Right renal cortex interstitium (tissue), 3 donors: ENCODE results near the gene EMILIN2. TPM values are rescaled to one million over a fixed set of nuclear protein-coding genes. Genes with fewer than 3 reads are reported as not detected.

ENCODE experiments used
- DNase-seq, 3 donors: peaks; one replicate each; pipeline ENCODE4 v3.0.0-alpha.2; 2013; ENCODE audit warnings: low read depth in 3 of 3, low spot score in 2 of 3
- polyA plus RNA-seq, 3 donors: library from polyadenylated mRNA; unstranded; fragments of 120-200 nt; gene quantifications; one replicate each; pipeline ENCODE4 v1.2.1, GENCODE V29; 2013; ENCODE audit not compliant: insufficient read length in 3 of 3

Gene EMILIN2
- polyA plus RNA-seq, 3 donors: 9.8 to 12.5 (median 11.9) TPM

DNA sequence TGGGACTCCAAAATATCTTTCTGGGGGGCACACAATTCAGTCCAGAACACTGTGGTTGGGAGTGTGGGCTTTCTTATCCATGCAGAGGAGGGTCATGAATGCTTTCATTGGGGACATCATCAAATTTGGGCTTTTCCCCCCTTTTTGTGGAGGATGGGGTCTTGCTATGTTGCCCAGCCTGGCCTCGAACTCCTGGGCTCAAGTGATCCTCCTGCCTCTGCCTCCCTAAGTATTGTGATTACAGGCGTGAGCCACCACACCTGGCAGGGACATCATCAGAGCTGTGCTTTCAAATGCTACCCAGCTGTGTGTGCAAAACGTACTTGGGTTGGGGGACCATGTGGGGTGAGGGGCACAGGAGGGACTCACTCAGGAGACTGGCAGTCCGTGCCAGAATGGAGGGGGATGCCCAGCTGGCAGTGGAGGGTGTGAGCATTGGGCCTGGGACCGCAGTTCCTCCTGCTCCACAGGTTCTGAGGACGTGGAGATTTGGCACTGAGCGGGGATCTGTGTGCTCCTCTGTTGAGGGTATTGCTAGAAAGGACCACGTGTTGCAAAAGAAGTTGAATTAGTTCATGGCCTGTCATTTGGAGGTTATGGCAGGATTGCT lies 24.4 kb downstream of the EMILIN2 start:
- no peak for DNase-seq

DNA sequence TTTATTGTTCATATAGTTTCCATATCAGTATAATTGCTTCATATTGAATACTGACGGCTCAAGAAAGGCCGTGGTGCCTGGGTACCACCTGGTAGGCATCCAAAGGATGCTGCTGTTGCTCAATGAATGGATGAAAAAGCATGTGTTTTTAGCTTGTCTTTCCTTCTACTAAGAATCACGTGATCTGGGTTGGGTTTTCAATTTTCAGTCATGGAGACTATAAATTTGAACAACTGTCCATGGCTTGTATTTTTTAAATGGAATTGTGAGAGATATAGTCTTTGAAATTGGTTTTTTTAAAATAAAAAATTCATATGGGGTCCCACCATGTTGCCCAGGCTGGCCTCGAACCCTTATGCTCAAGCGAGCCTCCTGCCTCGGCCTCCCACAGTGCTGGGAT lies 25.3 kb downstream of the EMILIN2 start:
- no peak for DNase-seq

DNA sequence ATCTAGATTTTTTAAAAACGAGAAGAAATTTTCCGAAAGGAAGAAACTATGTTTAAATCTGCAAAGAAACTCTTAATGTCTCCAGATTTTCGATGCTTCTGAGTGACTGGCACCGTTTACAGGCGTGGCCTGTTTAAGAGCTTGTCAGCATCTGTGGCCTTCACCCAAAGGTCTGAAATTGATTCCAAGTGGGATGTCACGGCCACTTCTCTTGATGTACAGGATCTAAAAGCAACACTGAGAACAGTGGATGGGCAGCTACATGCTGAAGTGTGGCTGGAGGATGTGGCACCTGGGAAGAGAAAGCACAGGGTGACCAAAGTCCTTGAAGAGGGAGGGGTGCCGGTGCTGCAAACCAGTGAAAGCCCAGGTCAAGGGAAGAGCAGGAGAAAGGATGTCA lies 28.0 kb downstream of the EMILIN2 start:
- no peak for DNase-seq

DNA sequence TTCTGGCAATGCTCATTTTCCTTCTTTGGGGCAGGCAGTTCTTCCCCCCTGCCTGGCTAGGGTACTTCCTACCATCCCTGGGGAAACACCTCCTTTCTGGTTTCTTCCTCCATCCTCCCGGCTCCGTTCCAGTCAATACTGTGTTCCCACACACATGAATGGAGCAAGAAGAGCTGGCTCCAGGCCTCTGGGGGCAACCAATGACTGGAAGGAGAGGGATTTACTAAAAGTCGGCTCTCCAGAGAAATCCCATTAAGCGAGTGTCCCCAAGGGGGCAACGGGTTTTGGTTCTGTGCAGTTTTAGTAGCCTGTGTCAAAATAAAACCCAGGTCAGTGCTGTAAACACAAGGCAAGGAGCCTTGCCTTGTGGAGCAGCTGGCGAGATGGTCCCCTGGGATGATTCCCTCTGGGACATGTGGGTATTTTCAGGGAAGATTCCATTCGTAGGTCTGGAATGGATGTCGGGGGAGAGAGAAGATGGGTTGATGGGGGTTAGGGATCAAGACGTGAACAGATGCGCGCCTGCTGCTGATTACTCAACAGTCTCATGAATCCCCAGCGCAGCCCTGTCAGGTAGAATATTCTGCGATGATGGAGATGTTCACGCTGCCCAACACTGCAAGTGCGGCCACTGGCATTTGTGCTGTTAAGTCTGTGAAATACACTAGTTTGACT lies 32.0 kb downstream of the EMILIN2 start:
- DNase-seq: no peak

DNA sequence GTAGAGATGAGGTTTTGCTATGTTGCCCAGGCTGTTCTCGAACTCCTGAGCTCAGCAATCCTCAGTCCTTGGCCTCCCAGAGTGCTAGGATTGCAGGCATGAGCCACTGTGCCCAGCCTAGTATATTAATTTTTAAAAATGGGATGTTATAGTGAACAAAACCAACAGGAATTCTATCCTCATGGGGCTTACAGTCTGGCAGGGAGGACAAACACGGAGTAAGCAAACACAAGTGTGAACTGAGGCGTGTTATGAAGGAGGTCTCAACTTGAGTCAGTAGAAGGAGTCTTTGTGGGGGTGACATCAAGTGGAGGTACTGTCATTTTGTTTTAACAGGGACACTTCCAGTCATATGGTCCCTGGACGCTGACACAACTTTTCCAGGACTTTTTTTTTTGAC lies 33.1 kb downstream of the EMILIN2 start:
- DNase-seq: no peak

DNA sequence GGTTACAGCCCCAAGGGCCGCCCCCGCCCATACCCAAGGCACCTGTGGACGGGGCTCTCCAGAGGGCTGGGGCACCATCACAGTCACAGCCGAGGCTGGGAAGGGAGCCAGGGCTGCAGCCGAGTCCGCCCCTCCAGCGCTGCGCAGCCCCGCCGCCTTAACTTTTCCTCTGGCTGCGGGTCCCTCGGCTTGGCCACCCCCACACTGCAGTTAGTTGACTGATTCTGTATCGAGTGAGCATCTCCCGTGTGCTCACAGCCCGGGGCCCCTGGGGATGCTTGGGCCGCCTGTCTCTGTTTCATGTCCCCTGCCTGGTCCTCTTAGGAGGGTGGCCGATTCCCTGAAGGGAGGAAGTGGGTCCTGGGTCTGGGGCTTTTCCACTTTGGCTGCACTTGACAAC lies 33.7 kb downstream of the EMILIN2 start:
- DNase-seq: no peak

DNA sequence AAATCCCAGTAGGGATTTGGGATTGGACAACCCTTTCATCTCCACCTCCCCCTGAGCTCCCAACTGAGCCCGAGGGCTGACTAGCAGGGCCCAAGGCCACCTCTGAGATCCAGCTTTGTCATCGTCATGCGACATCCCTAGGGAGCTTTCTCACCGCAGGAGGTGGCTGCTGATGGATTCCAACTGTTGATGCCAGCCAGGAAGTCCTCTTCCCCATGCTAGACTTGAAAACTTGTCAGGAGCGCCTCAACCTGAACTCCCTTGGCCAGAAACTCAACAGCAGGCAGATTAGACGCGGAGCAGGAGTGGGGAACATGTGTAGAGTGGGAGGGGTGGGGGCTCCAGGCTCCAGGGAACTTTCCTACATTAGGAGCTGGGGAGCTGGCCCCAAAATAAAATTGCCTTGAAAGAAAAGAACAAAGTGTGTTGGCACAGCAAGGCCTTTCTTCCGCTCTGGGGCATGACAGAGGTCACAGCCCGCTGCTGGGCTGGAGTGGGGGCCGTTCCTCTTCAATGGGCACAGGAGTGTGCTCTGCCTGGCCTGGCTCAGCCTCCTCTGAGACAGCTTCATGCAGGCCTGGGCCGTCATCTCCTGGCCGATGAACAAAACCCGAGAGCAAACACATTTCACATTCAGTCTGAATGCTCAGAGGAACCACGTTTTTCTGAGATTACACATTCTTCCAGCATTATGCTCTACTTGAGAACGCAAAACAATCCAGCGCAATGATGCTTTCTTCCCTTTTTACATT lies 34.5 kb downstream of the EMILIN2 start:
- no peak for DNase-seq

DNA sequence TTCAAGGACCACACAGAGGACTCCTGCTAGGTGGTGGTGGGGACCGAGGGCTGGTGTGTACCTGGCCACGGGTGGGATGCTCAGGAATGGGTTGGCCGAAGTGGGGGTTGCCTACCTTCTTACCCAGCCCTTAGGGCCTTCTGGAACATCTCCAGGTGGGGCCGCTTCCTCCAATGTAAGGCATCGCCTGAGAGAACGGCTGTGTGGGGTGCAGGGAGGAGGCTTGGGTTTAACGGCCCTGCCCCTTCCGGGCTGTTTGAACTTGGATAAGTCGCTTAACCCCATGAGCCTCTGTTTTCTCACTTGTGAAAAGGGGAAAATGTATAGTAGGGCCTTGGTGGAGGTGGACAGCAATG lies 35.0 kb downstream of the EMILIN2 start:
- DNase-seq: no peak

DNA sequence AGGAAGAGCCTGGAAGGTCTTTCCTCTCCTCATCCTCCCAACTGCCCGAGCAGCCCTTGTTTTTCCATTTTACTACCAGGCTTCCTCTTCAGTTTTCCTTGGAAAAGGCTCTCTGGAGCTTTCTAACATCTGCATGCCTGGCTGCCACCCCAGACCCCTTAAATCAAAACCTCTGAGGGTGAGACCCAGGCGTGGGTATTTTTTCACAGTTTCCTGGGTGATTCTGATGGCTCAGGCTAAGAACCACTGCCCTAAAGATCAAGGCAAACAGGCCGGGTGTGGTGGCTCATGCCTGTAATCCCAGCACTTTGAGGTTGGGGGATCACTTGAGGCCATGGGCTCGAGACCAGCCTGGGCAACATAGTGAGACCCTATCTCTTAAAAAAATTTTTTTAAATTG lies 35.4 kb downstream of the EMILIN2 start:
- no peak for DNase-seq

DNA sequence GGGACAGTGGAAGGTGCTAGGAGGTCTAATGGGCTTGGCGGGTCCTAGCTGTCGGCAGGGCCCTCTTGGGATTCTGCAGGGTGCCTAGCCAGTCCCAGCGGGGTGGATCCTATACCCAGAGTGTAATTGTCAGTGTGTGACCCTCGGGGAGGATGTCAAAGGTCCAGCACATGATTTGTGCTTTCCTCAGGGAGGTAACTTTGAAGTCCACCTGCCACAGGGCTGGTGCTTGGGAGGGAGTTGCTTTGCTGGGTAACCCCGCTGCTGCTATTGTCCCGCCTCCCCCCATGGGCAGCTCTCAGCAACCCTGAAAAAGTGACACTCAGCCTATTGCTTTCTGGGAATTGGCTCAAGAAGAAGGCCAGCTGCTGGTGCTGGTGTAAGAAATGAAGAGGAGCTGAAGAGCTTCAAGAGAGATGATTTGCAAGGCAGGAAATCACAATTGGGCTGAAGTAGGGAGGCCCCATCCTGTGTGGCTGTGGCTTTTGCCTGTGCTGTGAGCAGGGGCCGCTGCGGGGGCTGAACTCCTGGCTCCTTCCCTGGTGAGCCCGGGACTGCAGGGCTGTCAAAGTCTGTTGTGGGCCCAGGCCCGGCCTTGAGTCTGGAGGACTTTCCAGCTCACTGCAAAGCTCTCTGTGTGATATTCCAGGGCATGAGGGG lies 36.4 kb downstream of the EMILIN2 start:
- no peak for DNase-seq

DNA sequence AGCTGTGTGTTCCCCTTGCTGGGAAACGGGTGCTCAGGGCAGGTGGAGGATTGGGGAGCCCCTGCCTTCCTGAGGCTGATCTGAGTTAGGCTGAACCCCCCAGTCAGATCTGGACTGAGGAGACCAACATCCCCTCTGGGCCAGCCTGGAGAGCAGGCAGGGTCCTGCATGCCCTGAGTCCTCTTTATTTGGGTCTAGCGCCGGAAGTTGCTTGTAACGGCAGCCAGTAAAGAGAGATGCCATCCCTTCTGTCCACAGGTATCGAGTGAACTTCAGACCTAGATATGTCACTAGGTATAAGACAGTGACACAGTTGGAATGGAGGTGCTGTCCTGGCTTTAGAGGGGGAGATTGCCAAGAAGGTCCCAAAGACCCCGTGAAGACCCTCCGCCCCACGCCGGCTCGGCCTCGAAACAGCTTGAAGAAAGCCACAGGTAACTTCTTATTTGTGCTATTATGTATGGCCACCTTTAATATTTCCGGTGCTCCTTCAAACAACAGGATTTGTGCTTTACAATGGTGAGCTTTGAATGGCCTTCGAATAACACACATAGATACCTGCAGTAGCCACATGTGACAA lies 38.0 kb downstream of the EMILIN2 start:
- DNase-seq: no peak

DNA sequence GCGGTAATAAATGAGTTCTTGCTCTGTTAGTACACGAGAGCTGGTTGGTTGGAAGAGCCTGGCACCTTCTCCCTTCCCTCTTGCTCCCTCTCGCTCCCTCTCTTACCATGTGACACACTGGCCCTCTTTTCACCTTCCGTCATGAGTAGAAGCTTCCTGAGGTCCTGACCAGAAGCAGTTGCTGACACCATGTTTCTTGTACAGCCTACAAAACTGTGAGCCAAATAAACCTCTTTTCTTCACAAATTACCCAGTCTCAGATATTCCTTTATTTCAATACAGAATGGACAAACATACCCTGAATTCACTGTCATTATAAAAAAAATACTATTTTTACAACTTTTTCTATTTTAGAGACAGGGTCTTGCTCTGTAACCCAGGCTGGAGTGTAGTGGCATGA lies 40.7 kb downstream of the EMILIN2 start:
- no peak for DNase-seq

DNA sequence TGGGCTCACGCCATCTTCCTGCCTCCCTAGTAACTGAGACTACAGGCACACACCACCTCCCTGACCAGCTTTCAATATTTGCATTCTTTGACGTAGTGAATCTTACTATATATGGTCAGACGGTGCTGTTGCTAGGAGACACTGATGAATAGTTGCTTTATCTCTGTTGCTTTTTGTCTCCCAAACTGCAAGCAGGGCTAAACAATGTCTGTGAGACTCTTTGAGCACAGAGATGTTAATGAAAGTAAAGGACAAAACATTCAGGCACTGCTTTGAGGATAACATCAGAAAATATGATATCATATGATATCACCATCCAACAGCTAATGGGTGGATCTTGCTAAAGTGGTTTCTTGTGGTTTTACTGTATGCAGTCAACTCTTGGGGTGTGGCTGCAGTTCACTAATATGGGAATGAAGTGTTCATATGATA lies 43.0 kb downstream of the EMILIN2 start:
- DNase-seq: no peak

DNA sequence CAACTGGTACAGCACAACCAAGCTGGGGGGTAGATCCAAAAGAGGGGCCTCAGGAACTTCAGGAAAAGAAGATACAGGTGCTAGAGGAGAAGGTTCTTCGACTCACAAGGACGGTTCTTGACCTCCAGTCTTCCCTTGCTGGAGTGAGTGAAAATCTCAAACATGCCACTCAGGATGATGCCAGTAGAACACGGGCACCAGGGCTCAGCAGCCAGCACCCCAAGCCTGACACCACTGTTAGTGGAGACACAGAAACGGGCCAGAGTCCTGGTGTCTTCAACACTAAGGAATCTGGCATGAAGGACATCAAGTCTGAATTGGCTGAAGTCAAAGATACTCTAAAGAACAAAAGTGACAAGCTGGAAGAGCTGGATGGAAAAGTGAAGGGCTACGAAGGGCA lies 43.8 kb downstream of the EMILIN2 start:
- no peak for DNase-seq

DNA sequence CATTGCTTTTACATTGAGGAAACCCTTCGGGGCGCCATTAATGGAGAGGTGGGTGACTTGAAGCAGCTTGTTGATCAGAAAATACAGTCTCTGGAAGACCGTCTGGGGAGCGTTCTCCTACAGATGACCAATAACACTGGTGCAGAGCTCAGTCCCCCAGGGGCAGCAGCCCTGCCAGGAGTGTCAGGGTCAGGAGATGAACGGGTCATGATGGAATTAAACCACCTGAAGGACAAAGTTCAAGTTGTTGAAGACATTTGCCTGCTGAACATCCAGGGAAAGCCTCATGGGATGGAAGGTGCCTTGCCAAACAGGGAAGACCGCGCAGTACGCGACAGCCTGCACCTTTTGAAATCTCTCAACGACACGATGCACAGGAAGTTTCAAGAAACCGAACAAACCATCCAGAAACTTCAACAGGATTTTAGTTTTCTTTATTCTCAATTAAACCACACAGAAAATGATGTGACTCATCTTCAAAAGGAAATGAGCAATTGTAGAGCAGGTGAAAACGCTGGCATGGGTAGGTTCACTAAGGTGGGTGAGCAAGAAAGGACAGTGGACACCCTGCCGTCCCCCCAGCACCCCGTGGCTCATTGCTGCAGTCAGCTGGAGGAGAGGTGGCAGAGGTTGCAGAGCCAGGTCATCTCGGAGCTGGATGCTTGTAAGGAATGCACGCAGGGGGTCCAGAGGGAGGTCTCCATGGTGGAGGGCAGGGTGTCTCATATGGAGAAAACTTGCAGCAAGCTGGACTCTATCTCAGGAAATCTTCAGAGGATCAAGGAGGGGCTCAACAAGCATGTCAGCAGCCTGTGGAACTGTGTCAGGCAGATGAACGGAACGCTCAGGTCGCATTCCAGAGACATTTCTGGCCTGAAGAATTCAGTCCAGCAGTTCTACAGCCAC lies 45.0 kb downstream of the EMILIN2 start:
- DNase-seq: no peak

DNA sequence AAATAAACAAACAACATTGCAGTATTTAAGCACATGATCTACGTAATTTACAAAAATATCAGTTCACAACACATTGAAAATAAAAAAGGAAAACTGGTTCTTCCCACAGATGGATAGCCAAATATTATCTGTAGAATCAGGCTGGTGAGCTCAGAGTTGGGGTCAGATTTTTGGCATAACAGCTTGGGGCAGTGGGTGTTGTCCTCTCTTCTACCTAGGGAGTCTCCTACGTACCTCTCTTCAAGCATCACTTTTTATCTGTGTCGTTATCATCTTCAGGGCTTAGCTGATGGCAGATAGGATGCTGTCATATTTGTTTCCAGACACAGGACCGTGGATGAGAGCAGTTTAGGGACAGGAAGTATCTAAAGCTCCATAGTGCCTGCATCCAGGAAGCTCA lies 46.2 kb downstream of the EMILIN2 start:
- DNase-seq: no peak

DNA sequence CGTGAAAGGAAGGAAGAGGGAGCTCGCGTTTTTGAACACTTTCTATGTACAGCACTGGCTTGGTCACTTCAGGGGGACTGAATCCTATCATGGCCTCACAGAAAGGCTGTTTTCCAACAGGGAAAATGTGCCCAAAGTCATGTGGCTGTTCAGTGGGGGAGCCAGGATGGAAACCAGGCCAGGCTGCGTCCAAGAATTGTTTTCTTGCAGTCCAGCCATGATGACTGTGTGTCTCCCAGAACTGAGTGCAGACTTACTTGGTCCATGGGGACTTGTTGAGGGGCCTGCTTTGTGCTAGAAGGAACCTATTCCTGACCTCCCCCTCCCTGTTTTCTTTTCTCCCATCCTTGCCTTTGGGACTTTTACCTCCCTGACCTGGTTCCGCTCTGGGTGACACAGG lies 46.9 kb downstream of the EMILIN2 start:
- DNase-seq: no peak

DNA sequence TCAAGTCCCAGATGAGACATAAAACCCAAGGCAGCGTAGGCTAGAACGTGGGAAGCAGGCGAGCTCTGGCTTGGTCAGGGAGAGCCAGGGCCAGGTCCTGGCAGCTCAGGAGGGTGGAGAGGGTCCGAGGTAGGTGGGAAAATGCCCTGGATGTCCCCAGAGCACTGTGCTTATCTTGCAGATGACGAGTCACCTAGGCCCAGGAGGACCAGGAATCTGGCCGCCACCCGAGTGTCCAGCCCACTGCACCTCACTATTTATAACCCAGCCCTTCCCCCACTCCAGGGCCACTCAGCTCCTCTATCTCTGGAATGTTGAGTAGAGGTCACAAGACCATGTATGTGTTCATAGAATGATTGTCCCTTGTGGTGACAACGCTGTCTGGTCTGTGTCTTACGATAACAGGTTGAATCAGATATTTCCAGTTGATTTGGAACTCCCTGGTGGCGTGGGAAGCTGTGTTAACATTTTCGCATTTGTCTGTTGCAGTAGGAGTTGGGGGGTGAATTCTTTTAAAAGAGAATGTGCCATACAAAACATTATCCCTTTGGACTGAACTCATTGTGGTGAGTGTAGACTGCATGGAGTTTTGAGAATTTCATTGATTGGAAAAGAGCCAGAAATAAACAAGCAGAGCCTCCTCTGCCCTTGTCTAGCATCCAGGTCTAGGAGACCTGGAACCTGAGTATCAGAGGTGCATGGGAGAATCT lies 47.5 kb downstream of the EMILIN2 start:
- no peak for DNase-seq

DNA sequence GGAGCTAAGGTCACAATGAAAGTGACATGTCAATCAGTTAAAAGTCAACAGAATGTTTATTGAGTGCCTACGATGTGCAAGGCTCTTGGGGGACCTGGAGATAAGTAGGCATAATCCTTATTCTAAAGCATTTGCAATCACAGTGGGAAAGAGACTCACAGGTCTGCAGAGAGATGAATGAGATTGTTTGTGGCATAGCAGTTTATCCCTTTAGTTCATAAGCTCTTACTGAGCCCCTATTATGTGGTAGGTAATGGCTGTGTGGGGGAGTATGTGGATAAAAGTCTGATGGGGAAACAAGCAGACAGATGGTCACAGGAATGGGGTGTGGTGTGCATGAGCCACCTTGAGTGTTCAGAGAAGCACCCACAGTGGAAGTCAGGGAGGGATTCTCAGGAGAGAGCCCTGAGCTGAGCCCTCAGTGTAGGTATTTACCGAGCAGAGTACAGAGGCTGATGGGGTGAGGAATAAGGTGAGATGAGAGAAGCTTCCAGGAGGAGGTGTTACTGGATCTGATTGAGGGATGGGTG lies 48.1 kb downstream of the EMILIN2 start:
- DNase-seq: no peak
